Measurements from ENCODE around the gene ZC3H12D. TPM values are rescaled to one million over a fixed set of nuclear protein-coding genes. Genes with fewer than 3 reads are reported as not detected.

ZC3H12D gene
- total and polyA plus RNA-seq, 4 donors, result 1.1 to 4.7 (median 2.4) TPM

DNA sequence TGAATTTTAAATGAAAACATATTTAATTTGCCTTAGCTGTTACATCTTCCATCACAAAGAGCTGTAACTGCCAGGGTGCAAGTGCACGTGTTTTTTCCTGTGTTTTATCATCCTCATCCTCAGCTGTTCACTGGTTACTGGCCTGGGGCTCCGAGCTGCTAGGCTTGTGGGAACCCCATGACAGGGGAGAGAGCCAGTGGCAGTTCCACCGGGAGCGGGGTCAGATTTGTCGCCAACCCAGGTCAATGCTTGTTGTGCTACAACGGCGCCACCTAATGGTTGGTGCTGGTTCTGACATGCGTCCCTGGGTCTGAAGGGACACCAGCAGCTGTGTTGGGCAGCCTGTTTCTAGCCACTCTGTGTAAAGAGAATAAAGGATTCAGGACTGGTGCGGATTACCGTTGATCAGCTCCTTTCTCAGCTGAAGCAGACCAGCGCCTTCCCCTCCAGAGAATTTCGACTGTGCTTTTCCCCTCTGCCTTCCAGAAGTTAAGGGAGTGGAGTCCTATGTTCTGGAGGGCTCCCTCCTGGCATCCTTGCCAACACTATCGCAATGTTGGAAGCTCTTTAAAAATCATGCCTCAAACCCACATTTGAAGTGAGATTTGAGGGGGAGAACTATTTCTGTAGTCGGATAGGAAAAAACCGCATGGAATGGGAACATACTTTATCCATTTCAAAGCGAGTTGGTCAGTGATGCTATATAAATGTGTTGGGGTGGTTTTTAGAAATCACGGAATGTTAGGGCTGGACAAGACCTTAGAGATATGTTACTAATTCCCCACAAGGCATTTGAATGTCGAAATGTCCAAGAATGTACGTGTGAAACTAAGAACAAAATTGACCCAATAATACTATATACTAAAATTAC is 52.7 kb downstream of the ZC3H12D start:
- 28 to 32% methylated on average over 19 of the region's 19 CpGs for WGBS, 2 donors
- Histone ChIP-seq H3K36me3 (ENCODE audit: control insufficient read depth in 4 of 4, insufficient read depth in 4 of 4, low read length in 4 of 4) (no peaks in the 10 kb centered on the region), H3K4me3 (no peak overlapping the region), H3K27ac (ENCODE audit: low read depth in 1 of 2, low read length in 1 of 2) (no peak overlapping the region), H3K27me3 (ENCODE audit: control insufficient read depth in 3 of 3, insufficient read depth in 3 of 3, low read length in 2 of 3) (no peaks in the 10 kb centered on the region), H3K4me1 (ENCODE audit: control insufficient read depth in 5 of 5, insufficient read depth in 5 of 5, low read length in 5 of 5) (no peaks in the 10 kb centered on the region), H3K9me3 (ENCODE audit: control insufficient read depth in 4 of 4, insufficient read depth in 3 of 4, low read length in 3 of 4) (no peaks in the 10 kb centered on the region), H3K9ac (ENCODE audit: insufficient read depth in 1 of 2, low read length in 2 of 2) (no peak overlapping the region)
- TF ChIP-seq, protein P1, sequence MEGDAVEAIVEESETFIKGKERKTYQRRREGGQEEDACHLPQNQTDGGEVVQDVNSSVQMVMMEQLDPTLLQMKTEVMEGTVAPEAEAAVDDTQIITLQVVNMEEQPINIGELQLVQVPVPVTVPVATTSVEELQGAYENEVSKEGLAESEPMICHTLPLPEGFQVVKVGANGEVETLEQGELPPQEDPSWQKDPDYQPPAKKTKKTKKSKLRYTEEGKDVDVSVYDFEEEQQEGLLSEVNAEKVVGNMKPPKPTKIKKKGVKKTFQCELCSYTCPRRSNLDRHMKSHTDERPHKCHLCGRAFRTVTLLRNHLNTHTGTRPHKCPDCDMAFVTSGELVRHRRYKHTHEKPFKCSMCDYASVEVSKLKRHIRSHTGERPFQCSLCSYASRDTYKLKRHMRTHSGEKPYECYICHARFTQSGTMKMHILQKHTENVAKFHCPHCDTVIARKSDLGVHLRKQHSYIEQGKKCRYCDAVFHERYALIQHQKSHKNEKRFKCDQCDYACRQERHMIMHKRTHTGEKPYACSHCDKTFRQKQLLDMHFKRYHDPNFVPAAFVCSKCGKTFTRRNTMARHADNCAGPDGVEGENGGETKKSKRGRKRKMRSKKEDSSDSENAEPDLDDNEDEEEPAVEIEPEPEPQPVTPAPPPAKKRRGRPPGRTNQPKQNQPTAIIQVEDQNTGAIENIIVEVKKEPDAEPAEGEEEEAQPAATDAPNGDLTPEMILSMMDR (IDR thresholded peaks at IDR 0.05; ENCODE audit: control extremely low read depth, extremely low read depth), result peak; percentile 90
- peak; percentile 90 for ATAC-seq (ENCODE audit: insufficient read depth, low FRiP score)
- peak; percentile 89 to 91 (median 91) for DNase-seq

DNA sequence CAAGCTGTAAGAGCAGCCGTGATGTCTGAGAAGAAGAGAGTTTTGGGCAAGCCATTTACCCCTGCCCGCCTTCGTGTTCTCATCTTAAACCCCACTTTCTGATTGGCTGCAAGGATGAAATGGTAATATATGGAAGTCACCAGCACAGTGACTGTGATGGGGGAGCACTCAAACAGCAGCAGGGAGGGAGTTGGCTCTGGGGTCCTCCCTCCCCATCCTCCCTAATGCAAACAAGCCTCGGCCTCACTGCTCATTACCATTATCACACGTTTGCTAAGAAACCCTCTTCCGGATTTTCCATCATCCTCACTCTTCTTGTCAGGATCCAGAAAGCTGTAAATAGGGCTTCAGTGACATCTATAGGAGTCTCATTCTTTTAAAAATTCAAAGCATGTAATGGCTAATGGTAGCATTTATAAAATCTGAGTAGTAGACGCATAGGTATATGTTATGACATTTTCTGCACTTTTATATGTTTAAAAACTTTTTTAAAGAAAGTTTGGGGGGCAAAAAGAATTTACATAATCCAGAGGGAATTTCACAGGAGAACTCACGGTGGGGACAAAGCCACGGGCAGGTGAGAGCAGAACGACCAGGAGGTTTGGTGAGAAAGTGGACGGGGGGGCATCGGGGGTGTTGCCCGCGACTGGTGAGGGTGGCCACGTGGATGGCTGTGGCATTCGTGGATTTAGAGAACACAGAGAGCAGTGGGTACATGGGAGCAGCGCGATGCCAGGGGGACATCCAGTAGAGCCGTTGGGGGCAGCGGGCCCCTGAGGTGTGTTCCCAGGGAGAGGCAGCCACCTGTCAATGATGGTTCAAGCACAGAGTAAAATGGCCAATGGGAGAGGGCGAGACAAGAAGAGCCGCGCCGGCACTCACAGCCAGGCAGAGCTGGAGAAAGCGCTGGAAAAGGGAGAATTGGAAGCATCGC is 55.1 kb downstream of the ZC3H12D start:
- Histone ChIP-seq H3K9me3 (ENCODE audit: control insufficient read depth in 4 of 4, insufficient read depth in 3 of 4, low read length in 3 of 4) (no peaks in the 10 kb centered on the region), H3K27ac (ENCODE audit: low read depth in 1 of 2, low read length in 1 of 2) (no peak overlapping the region), H3K9ac (ENCODE audit: insufficient read depth in 1 of 2, low read length in 2 of 2) (no peak overlapping the region), H3K4me1 (ENCODE audit: control insufficient read depth in 5 of 5, insufficient read depth in 5 of 5, low read length in 5 of 5) (no peaks in the 10 kb centered on the region), H3K27me3 (ENCODE audit: control insufficient read depth in 3 of 3, insufficient read depth in 3 of 3, low read length in 2 of 3) (no peaks in the 10 kb centered on the region), H3K36me3 (ENCODE audit: control insufficient read depth in 4 of 4, insufficient read depth in 4 of 4, low read length in 4 of 4) (no peaks in the 10 kb centered on the region), H3K4me3 (no peak overlapping the region)
- WGBS, 2 donors, result 91 to 94% methylated on average over 26 of the region's 26 CpGs
- no peak for ATAC-seq (ENCODE audit: insufficient read depth, low FRiP score)
- no peak for DNase-seq
- TF ChIP-seq, protein P1 (IDR thresholded peaks at IDR 0.05; ENCODE audit: control extremely low read depth, extremely low read depth), result no peak

DNA sequence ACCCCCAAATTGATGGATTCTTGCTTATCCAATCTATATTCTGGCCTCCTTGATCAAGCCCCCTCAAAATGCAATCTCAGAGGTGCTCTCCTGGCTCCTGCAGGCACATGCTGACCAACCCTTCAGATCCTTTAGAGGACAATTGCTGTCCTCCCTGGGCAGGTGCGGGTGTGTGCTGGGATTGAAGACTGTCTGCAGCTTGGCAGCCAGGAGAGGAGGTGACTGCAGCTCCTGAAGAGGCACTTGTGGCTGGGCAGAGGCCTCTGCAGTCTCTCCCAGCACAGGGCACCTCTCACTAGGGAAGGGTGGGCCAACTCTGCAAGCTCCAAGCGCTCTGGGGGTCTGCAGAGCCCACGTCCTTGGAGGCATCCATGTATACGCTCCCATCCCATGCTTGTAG is 56.2 kb downstream of the ZC3H12D start:
- Histone ChIP-seq H3K9me3 (ENCODE audit: control insufficient read depth in 4 of 4, insufficient read depth in 3 of 4, low read length in 3 of 4) (no peaks in the 10 kb centered on the region), H3K27ac (ENCODE audit: low read depth in 1 of 2, low read length in 1 of 2) (no peak overlapping the region), H3K4me3 (no peak overlapping the region), H3K9ac (ENCODE audit: insufficient read depth in 1 of 2, low read length in 2 of 2) (no peak overlapping the region), H3K36me3 (ENCODE audit: control insufficient read depth in 4 of 4, insufficient read depth in 4 of 4, low read length in 4 of 4) (no peaks in the 10 kb centered on the region), H3K4me1 (ENCODE audit: control insufficient read depth in 5 of 5, insufficient read depth in 5 of 5, low read length in 5 of 5) (peaks cover 0 to 8% (median 0%) of the 10 kb centered on the region in 5 donors), H3K27me3 (ENCODE audit: control insufficient read depth in 3 of 3, insufficient read depth in 3 of 3, low read length in 2 of 3) (no peaks in the 10 kb centered on the region)
- 90 to 95% methylated on average over 4 of the region's 4 CpGs for WGBS, 2 donors
- ATAC-seq (ENCODE audit: insufficient read depth, low FRiP score) (no peak), DNase-seq (no peak)
- TF ChIP-seq, protein P1 (IDR thresholded peaks at IDR 0.05; ENCODE audit: control extremely low read depth, extremely low read depth), result no peak
